Suppressor macrophage treated with lipopolysaccharide for 1 hour (primary cell): ENCODE results near the gene HOXB3.

Experiments used
- DNase-seq, 3 donors: peaks; one replicate each; pipeline ENCODE4 v3.0.0-alpha.2; 2020 to 2022

Gene HOXB3

DNA sequence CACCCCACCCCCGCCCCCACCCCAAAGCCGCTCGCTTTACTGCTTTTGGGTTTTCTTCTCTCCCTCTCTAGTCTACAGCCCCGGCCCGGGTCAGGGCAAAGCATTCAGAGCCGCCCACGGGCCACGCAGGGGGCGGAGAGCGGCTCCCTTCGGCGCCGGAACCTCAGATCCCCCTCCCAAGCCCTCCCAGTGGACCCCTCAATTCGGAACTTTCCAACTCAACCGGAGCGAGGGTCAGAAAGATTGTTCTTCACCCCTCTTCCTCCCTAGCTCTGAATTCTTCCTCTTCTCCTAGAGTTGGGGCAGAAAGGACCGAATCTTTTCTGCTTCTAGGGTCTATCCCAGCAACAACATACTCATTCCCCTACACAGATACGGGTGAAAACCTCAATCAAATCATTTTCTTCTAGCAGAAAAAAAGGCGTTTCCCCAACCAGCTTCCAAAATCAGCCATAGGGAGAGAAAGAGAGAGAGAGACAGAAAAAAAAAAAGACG lies 46.1 kb downstream of the HOXB3 start:
- DNase-seq, result peak in 1 of 3 donors; percentile 44

DNA sequence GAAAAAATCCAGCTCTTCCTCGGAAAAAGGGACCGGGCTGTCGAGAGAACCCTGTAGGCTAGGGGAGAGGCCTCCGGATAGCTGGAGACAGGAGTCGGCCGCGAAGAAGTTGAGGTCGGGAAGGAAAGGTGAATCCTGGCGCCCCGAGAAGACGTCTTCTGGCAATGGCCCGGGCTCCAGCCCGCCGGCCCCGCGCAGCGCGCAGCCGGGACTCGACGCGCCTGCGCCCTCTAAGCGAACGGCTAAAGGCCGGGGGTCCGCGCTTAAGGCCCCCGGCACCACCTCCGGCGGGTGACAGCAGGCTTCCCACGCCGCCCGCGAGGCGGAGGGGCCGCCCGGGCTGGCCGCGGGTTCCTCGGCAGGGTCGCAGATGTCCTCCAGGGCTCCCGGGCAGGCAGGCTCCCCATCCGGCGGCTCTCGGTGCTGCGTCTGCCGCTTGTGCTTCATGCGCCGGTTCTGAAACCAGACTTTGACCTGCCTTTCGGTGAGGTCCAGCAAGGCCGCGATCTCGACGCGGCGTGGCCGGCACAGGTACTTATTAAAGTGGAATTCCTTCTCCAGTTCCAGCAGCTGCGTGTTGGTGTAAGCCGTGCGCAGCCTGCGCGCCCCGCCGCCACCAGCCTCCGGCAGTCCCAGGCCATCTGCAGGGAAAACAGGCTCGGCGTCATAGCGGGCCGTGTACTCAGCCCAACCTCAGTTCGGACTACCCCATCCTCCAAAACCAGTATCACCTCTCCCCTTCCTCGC lies 46.8 kb downstream of the HOXB3 start:
- peak; percentile 44 to 68 (median 60) for DNase-seq

DNA sequence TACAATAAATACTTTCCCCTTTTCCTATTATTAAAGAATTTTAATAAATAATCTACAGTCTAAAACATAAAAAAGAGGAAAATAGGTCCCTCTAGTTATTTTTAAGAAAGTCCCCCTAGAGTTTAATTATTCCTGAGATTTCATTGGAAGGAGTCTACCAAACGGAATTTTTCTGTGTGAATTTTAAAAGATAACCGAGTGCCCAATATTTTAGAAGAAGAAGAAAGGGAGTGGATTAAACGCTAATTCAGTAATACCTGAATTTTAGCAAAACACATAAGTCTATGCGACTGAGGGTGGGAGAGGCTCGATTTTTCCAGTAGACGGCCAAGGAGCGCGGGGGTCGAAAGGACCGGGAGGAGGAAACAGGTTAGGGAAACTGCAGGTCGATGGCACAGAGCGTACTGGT lies 47.3 kb downstream of the HOXB3 start:
- DNase-seq, result no peak

DNA sequence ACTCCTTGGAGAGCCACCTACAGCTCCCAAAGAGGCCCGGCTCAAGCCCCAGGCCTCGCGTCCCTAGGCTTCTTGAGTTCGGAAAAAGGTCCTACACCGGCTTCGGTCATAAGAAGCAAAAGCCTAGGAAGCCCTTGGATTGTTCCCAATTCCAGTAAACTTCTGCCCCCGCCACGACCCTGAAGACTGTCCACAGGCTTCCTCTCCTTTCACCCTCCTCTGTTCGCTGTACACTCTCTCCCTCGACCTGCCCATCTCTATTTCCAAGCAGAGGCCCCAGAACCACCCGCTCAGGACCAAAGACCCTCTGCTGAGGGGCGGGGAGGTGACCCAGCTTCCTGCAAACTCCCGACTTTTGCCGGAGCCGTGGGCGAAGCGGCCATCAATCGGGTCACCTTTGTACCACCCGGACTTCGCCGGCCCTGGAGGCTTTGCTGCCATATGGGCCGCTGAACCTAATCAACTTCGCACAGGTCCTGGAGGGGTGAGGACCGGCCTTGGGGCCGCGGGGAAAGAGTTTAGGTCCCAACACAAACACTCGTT lies 47.9 kb downstream of the HOXB3 start:
- DNase-seq, result no peak

DNA sequence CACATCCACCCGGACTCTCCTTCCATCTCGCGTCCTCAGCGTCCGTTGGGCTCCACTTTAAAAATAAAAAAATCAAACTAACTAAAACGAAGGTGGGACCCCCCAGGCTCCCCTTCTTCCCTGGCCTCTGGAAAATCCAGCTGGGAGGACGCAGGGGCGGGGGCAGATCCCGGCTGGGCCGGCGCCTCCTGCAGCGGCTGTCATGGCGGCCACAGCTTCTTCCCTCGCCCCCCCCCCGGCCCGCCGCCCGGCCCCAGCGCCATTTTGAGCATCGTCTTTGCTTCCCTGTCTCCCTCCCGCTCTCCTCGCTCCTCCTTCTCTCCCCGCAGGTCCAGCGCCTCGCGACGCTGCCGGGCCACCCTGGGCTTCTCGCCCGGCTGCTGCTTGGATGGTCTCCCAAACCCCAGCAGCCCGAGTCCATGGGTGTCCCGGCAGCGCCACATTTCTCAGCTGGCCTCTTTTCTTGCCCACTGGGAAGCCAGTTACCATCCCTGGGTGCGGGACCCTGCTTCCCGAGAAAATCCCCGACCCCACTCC lies 48.4 kb downstream of the HOXB3 start:
- DNase-seq, result peak in 1 of 3 donors; percentile 50

DNA sequence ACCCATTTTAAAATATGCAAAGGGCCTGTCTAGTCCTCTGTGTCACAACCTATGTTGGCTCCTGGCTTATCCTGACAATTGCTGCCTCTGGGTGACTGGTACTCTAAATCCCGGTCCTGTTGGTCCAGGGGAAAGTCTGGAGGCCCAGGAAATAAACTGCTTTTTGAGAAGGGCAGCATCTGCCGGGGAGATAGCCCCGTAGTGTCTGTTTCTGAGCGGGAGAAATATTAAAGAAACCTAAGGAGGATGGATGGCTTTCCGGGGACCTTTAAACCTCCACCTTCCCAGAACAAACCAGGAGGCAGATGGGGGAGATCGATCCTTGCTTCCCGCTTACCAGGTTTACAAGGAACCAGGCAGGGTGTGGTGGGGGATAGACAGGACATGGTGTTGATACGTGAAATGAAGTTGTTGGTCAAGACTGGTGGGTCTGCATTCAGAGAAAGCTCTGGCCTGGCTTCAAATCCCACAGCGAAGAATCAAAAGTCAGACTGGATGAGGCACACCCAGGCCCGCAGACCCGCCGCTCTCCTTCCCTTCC lies 48.9 kb downstream of the HOXB3 start:
- no peak for DNase-seq

DNA sequence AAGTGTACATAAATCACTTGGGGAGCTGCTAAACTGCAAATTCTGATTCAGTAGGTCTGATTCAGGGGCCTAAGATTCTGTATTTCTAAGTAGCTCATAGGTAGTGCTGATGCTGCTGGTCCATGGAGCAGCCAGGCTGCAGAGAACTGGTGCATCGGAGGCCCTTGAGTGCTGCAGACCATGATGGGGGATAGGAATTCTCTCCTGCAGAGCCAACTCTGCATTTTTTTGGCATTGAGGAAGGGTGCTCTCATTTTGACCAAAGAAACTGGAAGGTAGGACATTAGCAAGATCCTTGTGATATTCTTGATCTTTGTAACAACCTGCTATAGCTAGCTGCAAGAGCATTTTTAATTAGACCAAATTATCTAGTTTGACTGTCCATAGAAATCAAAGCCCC lies 49.8 kb downstream of the HOXB3 start:
- DNase-seq, result no peak

DNA sequence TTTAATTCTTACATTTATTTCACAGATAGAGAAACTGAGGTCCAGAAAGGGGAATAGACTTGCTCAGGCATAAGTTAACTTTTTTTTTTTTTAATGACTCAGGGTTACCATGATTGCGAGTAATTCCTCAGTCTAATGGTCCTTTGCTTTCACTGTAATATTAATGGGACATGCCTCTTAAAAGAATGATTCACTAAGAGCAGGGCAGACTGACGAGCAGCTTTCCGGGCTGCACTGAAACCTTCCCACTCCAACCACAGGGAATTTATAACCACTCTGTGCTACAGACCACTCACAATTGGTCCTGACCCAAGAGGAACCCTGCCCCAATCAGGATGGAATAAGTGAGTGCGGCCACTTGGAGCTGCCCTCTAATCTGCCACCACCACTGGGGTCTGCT lies 50.9 kb downstream of the HOXB3 start:
- peak in 2 of 3 donors; percentile 27 to 47 for DNase-seq

DNA sequence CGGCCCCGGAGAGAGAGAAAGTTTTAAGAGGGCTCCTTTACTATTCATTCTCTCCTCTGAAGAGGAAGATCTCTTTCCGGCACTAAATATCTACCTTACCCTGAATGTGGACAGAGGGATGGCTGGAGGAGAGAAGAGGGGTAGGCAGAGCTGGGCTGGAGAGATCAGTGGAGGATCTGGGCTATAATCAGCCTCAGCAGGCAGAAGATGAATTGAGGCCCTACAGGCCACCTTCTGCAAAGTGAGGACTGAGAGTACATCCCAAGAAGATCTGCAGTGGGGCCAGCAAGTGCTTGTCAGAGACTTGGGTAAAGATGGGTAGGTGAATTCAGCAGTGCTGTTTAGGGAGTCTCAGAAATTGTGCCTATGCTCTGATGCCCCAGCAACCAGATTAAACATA lies 52.7 kb downstream of the HOXB3 start:
- DNase-seq, result no peak

DNA sequence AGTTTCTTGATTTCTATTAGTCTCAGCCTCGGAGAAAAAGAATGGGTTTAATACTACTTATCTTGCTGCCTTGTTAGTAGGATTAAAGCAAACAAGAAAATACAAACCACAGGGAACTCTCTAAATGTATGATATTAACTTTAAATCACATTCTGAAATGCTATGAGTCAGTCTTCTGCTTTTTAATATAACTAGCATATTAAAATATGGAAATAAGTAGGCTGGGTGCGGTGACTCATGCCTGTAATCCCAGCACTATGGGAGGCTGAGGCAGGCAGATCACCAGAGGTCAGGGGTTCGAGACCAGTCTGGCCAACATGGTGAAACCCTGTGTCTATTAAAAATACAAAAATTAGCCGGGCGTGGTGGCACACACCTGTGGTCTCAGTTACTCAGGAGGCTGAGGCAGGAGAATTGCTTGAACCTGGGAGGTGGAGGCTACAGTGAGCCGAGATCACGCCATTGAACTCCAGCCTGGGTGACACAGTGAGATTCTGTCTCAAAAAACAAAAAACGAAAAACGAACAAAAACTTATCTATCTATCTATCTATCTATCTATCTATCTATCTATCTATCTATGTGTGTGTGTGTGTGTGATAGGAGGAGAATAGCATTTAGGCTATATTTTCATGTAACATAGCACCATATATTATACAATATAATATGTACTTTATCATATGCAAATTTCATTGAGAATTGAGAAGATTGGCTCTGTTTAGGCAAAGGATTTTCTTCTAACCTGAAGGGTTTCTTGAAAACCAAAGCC lies 54.1 kb downstream of the HOXB3 start:
- DNase-seq, result peak in 2 of 3 donors; percentile 35 to 38

DNA sequence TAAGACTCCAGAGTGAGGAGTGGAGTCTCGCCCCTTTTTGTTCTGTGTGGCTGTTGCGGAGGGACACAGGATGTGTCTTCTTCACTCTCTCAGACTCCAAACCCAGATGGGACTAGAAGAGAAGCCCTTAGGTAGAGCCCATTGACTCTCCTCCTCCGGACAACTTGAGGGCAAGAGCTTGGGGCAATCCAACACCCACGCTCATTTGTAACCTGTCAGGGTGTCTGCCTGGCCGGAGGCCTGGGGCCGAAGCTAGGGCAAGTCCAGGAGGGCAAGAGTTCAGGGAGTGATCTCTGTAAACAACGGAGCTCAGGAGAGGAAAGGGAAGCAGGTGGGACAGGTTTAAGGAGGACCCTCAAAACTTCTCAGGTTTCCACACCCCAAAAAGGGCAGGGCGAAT lies 57.8 kb downstream of the HOXB3 start:
- DNase-seq, result no peak

DNA sequence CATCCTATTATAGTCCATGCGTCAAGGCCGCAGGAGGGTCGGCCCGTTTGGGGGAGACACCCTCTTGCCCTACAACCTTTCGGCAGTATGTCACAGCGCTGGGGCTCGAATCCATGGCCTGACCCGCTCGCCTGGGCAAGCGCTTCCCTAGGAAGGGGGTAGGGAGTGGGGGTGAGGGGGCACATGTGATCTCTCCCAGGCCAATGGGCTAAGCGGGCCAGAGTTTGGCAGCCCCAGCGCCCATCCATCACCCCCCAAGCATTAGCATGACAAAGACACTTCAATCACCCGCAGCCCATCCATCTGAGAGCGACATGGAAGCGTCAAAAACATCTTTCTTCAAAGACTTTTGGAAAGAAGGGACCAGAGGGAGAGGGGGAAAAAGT lies 59.2 kb downstream of the HOXB3 start, which contains the start of gene HOXB1:
HOXB1 (minus strand) TSS at position 125 of the 386 bp plus-strand sequence; CDS start at position 18, 107 bp downstream.
- no peak for DNase-seq

DNA sequence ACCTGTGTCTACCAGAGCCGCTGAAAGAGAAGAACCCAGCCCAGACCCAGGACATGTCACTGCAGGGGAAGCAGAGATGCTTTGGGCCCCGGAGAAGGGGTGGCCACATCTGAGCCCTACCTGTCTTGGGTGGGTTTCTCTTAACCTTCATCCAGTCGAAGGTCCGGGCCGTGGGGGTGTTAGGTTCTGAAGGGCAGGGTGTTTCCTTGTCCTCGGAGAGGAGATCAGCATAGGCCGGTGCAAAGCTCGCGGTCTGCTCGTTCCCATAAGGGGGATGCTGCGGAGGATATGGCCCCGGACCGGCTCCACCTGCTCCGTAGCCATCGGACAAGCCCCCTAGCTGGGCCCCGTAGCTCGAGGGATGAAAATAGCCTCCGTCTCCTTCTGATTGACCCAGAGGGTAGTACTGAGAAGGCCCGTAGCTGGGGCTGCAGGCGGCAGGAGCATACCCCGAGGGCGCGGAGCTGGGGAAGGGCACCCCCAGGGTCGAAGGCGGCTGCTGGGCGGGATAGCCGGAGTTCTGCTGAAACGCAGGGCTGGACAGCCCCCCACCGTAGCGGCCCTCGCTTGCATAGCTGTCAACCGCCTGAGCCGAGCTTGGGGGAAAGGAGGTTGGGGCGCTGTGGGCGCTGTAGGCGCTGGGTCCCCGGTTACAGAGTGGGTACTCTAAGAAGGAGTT lies 59.7 kb downstream of the HOXB3 start:
- no peak for DNase-seq

DNA sequence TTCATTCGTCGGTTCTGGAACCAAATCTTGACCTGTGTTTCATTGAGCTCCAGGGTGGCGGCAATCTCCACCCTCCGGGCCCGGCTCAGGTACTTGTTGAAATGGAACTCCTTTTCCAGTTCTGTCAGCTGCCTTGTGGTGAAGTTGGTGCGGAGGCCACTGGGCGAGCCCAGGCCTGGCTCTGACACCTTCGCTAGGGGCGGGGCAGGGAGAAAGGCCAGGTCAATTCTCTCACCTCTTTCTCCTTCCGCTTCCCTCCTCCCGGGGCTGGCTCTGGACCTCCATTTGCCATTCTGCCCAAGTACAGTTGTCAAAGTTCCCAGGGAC lies 60.4 kb downstream of the HOXB3 start:
- DNase-seq, result no peak

DNA sequence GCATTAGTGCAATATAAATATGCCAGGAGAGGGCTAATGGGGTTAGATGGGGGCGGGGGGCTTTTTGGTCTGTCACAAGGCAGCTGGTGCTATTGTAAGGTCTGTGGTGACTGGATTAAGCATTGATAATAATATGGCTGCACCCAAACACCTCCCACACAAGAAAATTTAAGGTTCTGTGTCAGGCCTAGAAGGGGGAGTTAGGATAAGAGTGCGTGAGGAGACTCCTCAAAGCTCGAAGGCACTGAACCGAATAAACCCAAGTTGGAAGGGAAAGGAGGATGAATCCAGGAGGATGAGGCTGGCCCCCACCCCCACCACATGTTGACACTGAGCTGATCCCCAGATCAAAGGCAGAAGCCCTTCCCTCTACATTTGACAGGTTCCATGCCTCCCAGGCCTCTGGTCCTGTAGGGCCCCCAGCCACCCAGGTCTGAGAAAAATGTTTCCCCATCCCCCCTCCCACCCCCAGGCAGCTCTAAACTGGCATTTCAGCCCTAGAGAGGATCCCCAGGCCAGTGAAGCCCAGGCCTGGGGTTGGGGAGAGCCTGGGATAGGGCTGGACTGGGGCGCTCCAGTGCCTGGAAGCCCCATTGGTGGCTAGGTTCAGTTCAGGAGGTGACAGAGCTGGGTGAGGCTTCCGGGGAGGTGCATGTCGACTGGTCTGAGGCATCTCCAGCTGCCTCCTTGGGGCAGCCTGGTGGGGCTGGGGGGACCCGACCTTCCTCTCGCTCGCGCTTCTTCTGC lies 60.9 kb downstream of the HOXB3 start:
- no peak for DNase-seq

DNA sequence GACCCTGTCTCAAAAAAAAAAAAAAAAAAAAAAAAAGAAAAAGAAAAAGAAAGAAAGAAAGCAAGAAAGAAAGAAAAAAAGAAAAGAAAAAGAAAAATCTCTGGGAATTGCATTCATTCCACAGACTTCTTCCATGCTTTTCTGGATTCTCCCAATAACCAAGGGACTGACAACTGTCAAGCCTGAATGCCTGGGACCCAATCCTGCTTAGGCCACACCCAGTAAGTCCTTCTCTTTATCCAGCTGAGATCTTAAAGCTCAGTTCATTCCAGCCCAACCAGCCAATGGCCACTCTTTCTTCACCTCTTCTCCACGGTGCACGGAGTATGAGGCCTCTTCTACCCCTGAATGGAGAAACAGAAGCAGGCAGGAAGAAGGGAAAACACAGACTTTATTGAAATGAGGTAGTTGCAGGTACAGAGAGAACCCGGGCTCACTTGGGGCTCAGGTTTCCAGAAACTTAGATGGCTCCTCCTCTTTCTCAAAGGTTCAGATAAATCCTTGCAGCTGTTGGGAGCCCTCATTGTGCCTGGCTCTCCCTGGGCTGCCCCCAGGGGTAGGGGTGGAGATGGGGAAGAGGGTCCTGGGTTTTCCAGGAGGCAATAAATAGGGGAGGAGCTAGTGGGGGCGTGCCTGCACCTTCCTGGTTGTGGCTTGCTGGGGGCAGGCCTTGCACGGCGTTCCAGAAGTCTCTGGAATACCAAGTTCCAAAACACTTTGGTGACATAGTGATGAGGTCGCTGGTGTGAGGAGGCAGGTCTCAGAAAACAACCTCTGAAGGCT lies 61.7 kb downstream of the HOXB3 start:
- DNase-seq, result no peak

DNA sequence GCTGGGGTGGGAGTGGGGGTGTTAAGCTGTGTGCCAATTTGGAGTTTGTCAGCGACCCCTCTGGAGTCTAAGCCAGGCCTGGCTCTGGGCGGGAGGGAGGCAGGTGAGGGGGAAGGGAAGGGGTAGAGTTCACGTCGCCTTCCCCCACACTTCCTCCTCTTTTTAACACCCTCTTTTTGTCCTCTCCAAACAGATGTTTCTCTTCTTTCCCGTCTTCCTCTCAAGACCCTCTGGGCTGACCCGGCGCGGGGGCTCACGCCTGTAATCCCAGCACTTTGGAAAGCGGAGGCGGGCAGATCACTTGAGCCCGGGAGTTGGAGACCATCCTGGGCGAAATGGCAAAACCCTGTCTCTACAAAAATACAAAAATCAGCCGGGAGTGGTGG lies 62.5 kb downstream of the HOXB3 start:
- DNase-seq, result no peak

DNA sequence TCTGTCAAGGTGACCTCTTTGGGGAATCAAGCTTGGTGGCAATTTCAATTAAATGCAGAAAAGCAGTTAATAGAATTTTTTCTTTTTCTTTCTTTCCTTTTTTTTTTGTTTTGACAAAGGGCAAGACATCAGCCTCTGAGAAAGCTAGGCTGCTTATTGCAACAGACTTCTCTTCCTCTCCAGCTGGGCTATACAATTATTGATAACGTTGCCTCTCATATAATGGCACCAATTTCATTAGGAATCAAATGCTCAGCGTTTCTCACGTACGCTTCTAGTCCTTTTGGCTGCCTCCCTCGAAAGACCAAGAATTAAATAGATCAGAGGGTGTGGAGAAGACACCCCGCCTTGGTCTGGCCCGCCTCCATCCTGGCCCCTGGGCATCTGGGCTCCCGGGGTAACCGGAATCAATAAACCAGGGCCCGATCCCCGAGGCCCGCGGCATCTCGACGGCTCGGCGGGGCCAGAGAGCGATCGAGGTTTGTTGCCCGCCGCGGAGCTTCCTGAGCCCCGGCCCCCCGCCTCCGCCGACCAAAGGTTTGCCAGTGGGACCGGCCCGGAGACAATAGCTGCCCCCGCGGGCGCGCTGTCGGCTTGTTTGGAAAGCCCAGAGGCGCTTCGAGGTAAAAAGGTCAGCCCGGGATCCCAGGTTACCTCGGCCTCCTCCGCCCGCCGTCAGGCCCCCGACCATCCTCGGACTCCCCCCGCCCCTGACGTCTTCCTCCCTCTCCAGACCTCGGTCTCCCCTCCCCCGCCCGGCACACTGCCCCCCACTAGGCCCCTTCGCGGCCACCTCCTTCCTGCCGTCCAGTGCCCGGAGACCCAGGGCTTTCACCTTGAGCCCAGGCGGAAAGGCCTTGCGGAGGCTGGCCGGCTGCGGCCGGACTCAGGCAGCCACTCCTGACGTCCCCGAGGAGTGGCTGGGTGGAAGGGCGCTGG lies 63.2 kb downstream of the HOXB3 start:
- DNase-seq, result no peak

DNA sequence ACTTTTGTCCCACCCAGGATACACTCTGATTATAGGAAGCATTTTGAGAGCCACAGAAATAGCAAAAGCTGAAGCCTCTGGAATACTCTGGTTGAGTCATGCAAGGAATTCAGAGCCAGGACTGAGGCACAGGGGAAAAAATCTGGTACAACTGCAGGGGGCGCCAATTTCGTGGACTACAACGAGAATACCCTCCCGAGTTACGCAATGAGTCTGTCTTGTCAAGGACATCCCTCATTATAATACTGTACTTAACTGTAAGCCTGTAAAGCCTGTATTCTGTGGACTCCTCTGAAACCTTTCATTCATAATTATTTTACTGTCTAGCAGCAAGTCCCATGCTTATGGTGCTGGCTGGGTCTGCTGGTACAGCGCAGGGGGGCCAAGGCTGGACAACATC lies 67.0 kb downstream of the HOXB3 start:
- no peak for DNase-seq

DNA sequence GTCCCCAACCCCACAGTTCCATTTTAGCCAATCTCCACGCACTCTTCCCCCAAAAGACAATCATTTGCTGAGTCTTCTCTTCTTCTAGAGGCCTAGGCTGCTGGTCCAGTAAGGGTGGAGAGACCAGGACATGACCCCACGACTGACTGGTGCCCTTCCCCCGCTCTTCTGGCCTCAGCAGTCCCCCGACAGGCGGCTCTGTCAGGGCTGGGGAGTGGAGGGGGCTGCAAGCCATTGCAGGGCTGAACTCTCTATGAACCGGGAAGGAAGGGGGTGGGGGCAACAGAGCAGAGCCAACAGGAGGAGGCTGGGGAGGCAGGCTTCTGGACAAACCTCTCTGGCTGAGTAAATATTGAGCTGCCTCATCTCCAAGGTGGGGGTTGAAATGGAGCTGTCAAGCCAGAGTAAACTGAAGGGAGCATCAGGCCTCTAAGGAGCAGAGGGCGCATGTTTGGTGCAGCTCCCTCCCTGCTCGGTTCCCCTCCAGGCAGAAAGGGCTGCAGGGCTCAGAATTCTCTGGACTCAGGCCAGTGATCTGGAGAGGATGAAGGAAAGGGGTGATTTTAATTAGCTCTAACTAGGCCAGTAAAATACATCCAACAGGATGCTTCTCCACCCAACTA lies 67.9 kb downstream of the HOXB3 start:
- no peak for DNase-seq
